GM12878 (cell line): ENCODE results near the gene ZNF385A. TPM values are rescaled to one million over a fixed set of nuclear protein-coding genes. Genes with fewer than 3 reads are reported as not detected.

Experiments
- ATAC-seq: fragments of 200-7000 bp; cut with Tn5 transposase; 3 replicates; pipeline ENCODE4 v1.9.1; 2020; ENCODE audit warnings: mild to moderate bottlenecking, moderate library complexity
- BruUV-seq: library from RNA; stranded (reverse); fragments of 400-500 nt; replicated peaks from 2 replicates; lab custom pipeline; 2021; lab: Mats Ljungman, UMichigan
- CTCF ChIA-PET: fragments of 300-600 bp; sonication (Branson Sonifier 250); formaldehyde crosslinking; extraction: SDS; loops from one replicate; lab custom pipeline; 2021; ENCODE audit warnings: inconsistent platforms; lab: Yijun Ruan, JAX
- POLR2A ChIA-PET: fragments of 350-600 bp; formaldehyde crosslinking; extraction: SDS; loops from one replicate; lab custom pipeline; 2021; ENCODE audit warnings: inconsistent platforms; lab: Charles Lee
- RAD21 ChIA-PET: fragments of 300-600 bp; sonication (Branson Sonifier 250); formaldehyde crosslinking; loops from one replicate; lab custom pipeline; 2023; ENCODE audit warnings: antibody characterized with exemption; ENCODE audit not compliant: unreplicated experiment; lab: Charles Lee
- SMC1A ChIA-PET: fragments of 300-600 bp; sonication (Branson Sonifier 250); formaldehyde crosslinking; loops from one replicate; lab custom pipeline; 2023; ENCODE audit not compliant: unreplicated experiment, uncharacterized antibody; lab: Charles Lee
- DNase-seq: peaks from one replicate; pipeline ENCODE4 v3.0.0-alpha.2; 2011; ENCODE audit warnings: low read depth, low spot score
- FAIRE-seq: peaks from 3 replicates; lab custom pipeline; 2011; peaks lifted over from hg19 to GRCh38; lab: Jason Lieb, UNC
- H2AFZ ChIP-seq: 2 replicates; pipeline ENCODE4 v1.6.0; 2011; ENCODE audit warnings: low read depth, low read length, control low read depth; ENCODE audit not compliant: control insufficient read depth
- H3K27ac ChIP-seq: 2 replicates; pipeline ENCODE4 v1.5.1; 2011; ENCODE audit warnings: control low read depth; ENCODE audit not compliant: control insufficient read depth, insufficient read depth
- H3K27me3 ChIP-seq, 2 experiments: replicated peaks in 1 of 2; 2 replicates each; pipeline versions ENCODE4 v1.6.0 to v1.6.1; 2011; ENCODE audit warnings: low read length in 1 of 2; ENCODE audit not compliant: control insufficient read depth in 2 of 2, insufficient read depth in 2 of 2
- H3K36me3 ChIP-seq, 2 experiments: 2 replicates each; pipeline ENCODE4 v1.5.1; 2011; ENCODE audit warnings: low read length in 1 of 2; ENCODE audit not compliant: control insufficient read depth in 2 of 2, insufficient read depth in 2 of 2
- H3K4me1 ChIP-seq: 2 replicates; pipeline ENCODE4 v1.6.1; 2011; ENCODE audit warnings: mild to moderate bottlenecking, low read length, moderate library complexity, mixed read lengths; ENCODE audit not compliant: control insufficient read depth, insufficient read depth
- H3K4me2 ChIP-seq: 2 replicates; pipeline ENCODE4 v1.6.0; 2011; ENCODE audit warnings: control low read depth; ENCODE audit not compliant: control insufficient read depth, insufficient read depth
- H3K4me3 ChIP-seq: fragments of 200-600 bp; sonication (generic); 2 replicates; pipeline ENCODE4 v1.5.1; 2016
- H3K79me2 ChIP-seq: 2 replicates; pipeline ENCODE4 v1.6.0; 2011; ENCODE audit warnings: low read length; ENCODE audit not compliant: control insufficient read depth, insufficient read depth
- H3K9ac ChIP-seq: 2 replicates; pipeline ENCODE4 v1.8.0; 2011; ENCODE audit warnings: low read length, control low read depth, mixed read lengths; ENCODE audit not compliant: control insufficient read depth, insufficient read depth
- H3K9me3 ChIP-seq: replicated peaks from 3 replicates; pipeline ENCODE4 v1.5.1; 2011; ENCODE audit warnings: mild to moderate bottlenecking, low read length; ENCODE audit not compliant: control insufficient read depth, insufficient read depth
- H4K20me1 ChIP-seq: 2 replicates; pipeline ENCODE4 v1.6.0; 2011; ENCODE audit not compliant: control insufficient read depth, insufficient read depth
- ATF2 ChIP-seq: IDR thresholded peaks from 2 replicates; pipeline ENCODE4 v1.6.1; 2012; ENCODE audit warnings: low read length, inconsistent platforms
- EGR1 ChIP-seq, 2 experiments: IDR thresholded peaks; 1 replicate in 1 of 2; 2 replicates in 1 of 2; pipeline ENCODE4 v1.6.1; 2011 to 2012; ENCODE audit warnings: low read depth in 2 of 2, low read length in 2 of 2, borderline replicate concordance in 1 of 2, mild to moderate bottlenecking in 1 of 2, moderate library complexity in 1 of 2
- MEF2A ChIP-seq: IDR thresholded peaks from 2 replicates; pipeline ENCODE4 v1.6.1; 2011; ENCODE audit warnings: low read depth, mild to moderate bottlenecking, low read length, moderate library complexity; ENCODE audit not compliant: insufficient read depth
- MTA2 ChIP-seq: fragments of 450-650 bp; IDR thresholded peaks from 2 replicates; pipeline ENCODE4 v1.6.1; 2016; ENCODE audit warnings: low read depth, mild to moderate bottlenecking, moderate library complexity
- NFXL1 ChIP-seq: fragments of 450-650 bp; IDR thresholded peaks from 2 replicates; pipeline ENCODE4 v1.6.1; 2017; ENCODE audit warnings: antibody characterized with exemption, mild to moderate bottlenecking, borderline replicate concordance
- NKRF ChIP-seq: fragments of 450-650 bp; conservative IDR thresholded peaks from 2 replicates; pipeline ENCODE4 v1.6.1; 2017; ENCODE audit warnings: mild to moderate bottlenecking, moderate library complexity
- POLR2A ChIP-seq: IDR thresholded peaks from 2 replicates; pipeline ENCODE4 v1.6.1; 2011; ENCODE audit warnings: low read depth, mild to moderate bottlenecking, low read length
- RAD21 ChIP-seq: IDR thresholded peaks from 2 replicates; pipeline ENCODE4 v1.6.1; 2011; ENCODE audit warnings: mild to moderate bottlenecking, low read depth, low read length, moderate library complexity; ENCODE audit not compliant: insufficient read depth
- RBBP5 ChIP-seq: fragments of 200-600 bp; sonication (generic); conservative IDR thresholded peaks from 2 replicates; pipeline ENCODE4 v1.6.1; 2016
- RELA ChIP-seq: fragments of 450-650 bp; IDR thresholded peaks from 2 replicates; pipeline ENCODE4 v1.8.0; 2014; ENCODE audit warnings: borderline replicate concordance; ENCODE audit not compliant: partially characterized antibody
- SREBF2 ChIP-seq: IDR thresholded peaks from 2 replicates; pipeline ENCODE4 v1.6.1; 2012; ENCODE audit warnings: mild to moderate bottlenecking, low read length
- TCF12 ChIP-seq: IDR thresholded peaks from 2 replicates; pipeline ENCODE4 v1.6.1; 2011; ENCODE audit warnings: low read depth, mild to moderate bottlenecking, low read length
- WRNIP1 ChIP-seq: IDR thresholded peaks from 2 replicates; pipeline ENCODE4 v1.6.1; 2011; ENCODE audit warnings: low read depth, low read length, improper control_type of control experiment, borderline replicate concordance
- ZBED1 ChIP-seq: IDR thresholded peaks from 2 replicates; pipeline ENCODE4 v1.6.1; 2016; ENCODE audit warnings: borderline replicate concordance
- ZNF207 ChIP-seq: fragments of 450-650 bp; IDR thresholded peaks from 2 replicates; pipeline ENCODE4 v1.6.1; 2014; ENCODE audit warnings: antibody characterized with exemption, mild to moderate bottlenecking, borderline replicate concordance
- WGBS: methylation state at CpG from one replicate; pipeline ENCODE4 v1.1.6; 2016; ENCODE audit warnings: low lambda C conversion rate; ENCODE audit not compliant: insufficient replicate concordance, insufficient coverage; ENCODE audit errors: missing lambda C conversion rate; 5-methylcytosine and 5-hydroxymethylcytosine counted together
- in situ Hi-C: fragments of 300-500 bp; cut with MboI; formaldehyde crosslinking; loops from 9 replicates; pipeline ENCODE4 v1.14.3; 2018; ENCODE audit warnings: mixed read lengths
- intact Hi-C: fragments of 100-400 bp; cut with micrococcal nuclease; formaldehyde crosslinking; loops from one replicate; pipeline ENCODE4 v1.14.2; 2022; ENCODE audit not compliant: unreplicated experiment
- polyA plus RNA-seq, 11 experiments: library from polyadenylated mRNA; depleted of rRNA in 4 of 11; unstranded in 6 of 11; stranded (reverse) in 5 of 11; fragments of >200 nt; fragmentation: Nextera tagmentation in 4 of 11; fragmentation: Illumina TruSeq in 1 of 11; extraction: Ambion mirVana in 4 of 11; extraction: Trizol in 1 of 11; gene quantifications; 1 replicate in 1 of 11; 2 replicates in 10 of 11; pipeline versions ENCODE4 v1.2.1 to v1.2.3, GENCODE V29; 2011 to 2016; ENCODE audit warnings: inconsistent platforms in 2 of 11, missing spikeins in 2 of 11, low read depth in 1 of 11
- total RNA-seq, 4 experiments: library from RNA; depleted of rRNA in 3 of 4; stranded (reverse); fragments of >200 nt in 3 of 4; fragmentation: Illumina TruSeq in 1 of 4; extraction: Trizol in 1 of 4; gene quantifications; 2 replicates each; pipeline versions ENCODE4 v1.2.1 to v1.2.3, GENCODE V29; 2013 to 2021

The ZNF385A gene
- total and polyA plus RNA-seq, 10 of the 15 experiments (the other 5 are each of a cell fraction or from before 2014, with no cell fraction given): 0.26 to 26.1 (median 4.9) TPM

DNA sequence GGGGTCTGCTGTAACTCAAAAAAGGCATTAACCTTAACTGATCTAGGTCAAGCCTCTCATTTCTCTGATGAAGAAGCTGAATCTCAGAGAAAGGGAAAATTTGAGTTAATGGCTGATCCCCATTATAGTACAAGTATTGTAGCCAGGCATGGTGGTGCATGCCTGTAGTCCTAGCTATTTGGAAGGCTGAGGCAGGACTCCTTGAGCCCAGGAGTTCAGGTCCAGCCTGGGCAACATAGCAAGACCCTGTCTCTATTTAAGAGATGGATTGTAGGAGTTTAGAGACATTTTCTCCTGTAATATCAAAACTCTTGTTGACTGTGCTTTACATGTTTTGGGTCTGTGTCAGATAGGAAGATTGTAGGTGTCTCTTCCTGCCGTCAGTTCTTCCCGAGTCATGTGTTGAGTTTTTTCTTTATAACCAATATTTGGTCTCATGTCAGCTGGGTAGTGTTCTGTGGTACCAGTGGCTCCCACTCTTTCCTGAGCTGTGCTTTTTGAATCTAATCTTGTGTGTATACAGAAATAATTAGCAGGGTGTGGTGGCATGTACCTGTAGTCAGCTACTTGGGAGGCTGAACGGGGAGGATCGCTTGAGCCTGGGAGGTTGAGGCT, 51.0 kb downstream of the ZNF385A start (continued):
- TF ChIP-seq RELA (no peak), RAD21 (no peak), NFXL1 (no peak)

- Histone ChIP-seq H3K4me3 (no peak overlapping the region), H3K27me3 (no peaks in the 10 kb centered on the region), H3K36me3 (peaks cover 0 to 5% of the 10 kb centered on the region in 2 experiments; a peak in 1 of 4 replicates), H3K9me3 (no peaks in the 10 kb centered on the region), H3K4me2 (no peak overlapping the region), H3K4me1 (no peaks in the 10 kb centered on the region), H4K20me1 (no peaks in the 10 kb centered on the region), H3K79me2 (peaks cover 14% of the 10 kb centered on the region), H3K9ac (no peak overlapping the region), H3K27ac (no peak overlapping the region), H2AFZ (no peak overlapping the region)
- no peak for DNase-seq
- POLR2A ChIA-PET: no interaction called here
- in situ Hi-C loops: no loop called here
- intact Hi-C loops: no loop called here
- no TSS peak for BruUV-seq
- TF ChIP-seq ZBED1 (no peak), ZNF207 (no peak), EGR1 (IDR thresholded peaks at IDR 0.05; ENCODE audit: borderline replicate concordance in 1 of 2, low read depth in 2 of 2, low read length in 2 of 2) (no peak), TCF12 (no peak), ATF2 (no peak), MEF2A (no peak), NKRF (no peak), SREBF2 (no peak), MTA2 (no peak), RBBP5 (no peak), WRNIP1 (no peak), POLR2A (no peak)
- ATAC-seq: no peak
- SMC1A ChIA-PET: no interaction called here
- CTCF ChIA-PET: interaction anchor here (1.1 to 1.2 kb wide), 2 partner anchors 27 to 80 kb away, joined by 3 read pairs; no protein-coding TSS in a partner anchor
- 95% methylated on average over 5 of the region's 5 CpGs for WGBS
- FAIRE-seq: no peak
- RAD21 ChIA-PET: no interaction called here
Measured at GRCh38 chr12:54331461-54331860, 53.1 kb downstream of the ZNF385A start.
